HepG2 (cell line): ENCODE data around the gene RASSF4. TPM values are rescaled to one million over a fixed set of nuclear protein-coding genes. Genes with fewer than 3 reads are reported as not detected.
A peak's percentile ranks its signal among the peaks of the same experiment; 100 is the strongest.
"Not testable (repeated sequence)": the region's sequence is repeated elsewhere in the genome, so short reads cannot be mapped to it uniquely, and the experiment has no call there.

ENCODE experiments used
- ATAC-seq: fragments of 200-7000 bp; cut with Tn5 transposase; 3 replicates; pipeline ENCODE4 v1.9.1; 2020; ENCODE audit warnings: mild to moderate bottlenecking, moderate library complexity
- BruUV-seq: library from RNA; stranded (reverse); fragments of 400-500 nt; replicated peaks from 2 replicates; lab custom pipeline; 2021; lab: Mats Ljungman, UMichigan
- CTCF ChIA-PET: fragments of 300-600 bp; formaldehyde crosslinking; extraction: SDS; loops from one replicate; lab custom pipeline; 2021; ENCODE audit warnings: low total read pairs, inconsistent platforms, low intra/inter-chr PET ratio; lab: Yijun Ruan, JAX
- POLR2A ChIA-PET: fragments of 350-600 bp; sonication (Branson Sonifier 250); formaldehyde crosslinking; loops from one replicate; lab custom pipeline; 2020; ENCODE audit warnings: antibody characterized with exemption, inconsistent platforms; lab: Yijun Ruan, JAX
- DNase-seq: peaks from one replicate; pipeline ENCODE4 v3.0.0-alpha.2; 2015; ENCODE audit warnings: low spot score
- FAIRE-seq: peaks from 3 replicates; lab custom pipeline; 2011; peaks lifted over from hg19 to GRCh38; lab: Jason Lieb, UNC
- H2AFZ ChIP-seq: one replicate; pipeline ENCODE4 v1.6.1; 2011; ENCODE audit warnings: low read length, inconsistent platforms
- H3K27ac ChIP-seq: fragments of 300-600 bp; 3 replicates; pipeline ENCODE4 v1.8.0; 2011; ENCODE audit warnings: mixed run types, mild to moderate bottlenecking, mixed read lengths, low read length, inconsistent platforms; ENCODE audit not compliant: insufficient read depth; ENCODE audit errors: extremely low read length
- H3K27me3 ChIP-seq, 2 experiments: fragments of 200-600 bp in 1 of 2; 2 replicates in 1 of 2; 3 replicates in 1 of 2; pipeline versions ENCODE4 v1.6.0 to v1.8.0; 2011; ENCODE audit warnings: low read length in 2 of 2, mild to moderate bottlenecking in 2 of 2, moderate library complexity in 2 of 2, inconsistent platforms in 1 of 2; ENCODE audit not compliant: insufficient read depth in 2 of 2, control insufficient read depth in 1 of 2
- H3K36me3 ChIP-seq, 2 experiments: fragments of 200-600 bp in 1 of 2; replicated peaks in 1 of 2; 2 replicates in 1 of 2; 3 replicates in 1 of 2; pipeline versions ENCODE4 v1.5.1 to v1.8.0; 2011; ENCODE audit warnings: low read length in 2 of 2, inconsistent platforms in 1 of 2; ENCODE audit not compliant: insufficient read depth in 2 of 2, control insufficient read depth in 1 of 2
- H3K4me1 ChIP-seq: 2 replicates; pipeline ENCODE4 v1.5.1; 2012; ENCODE audit warnings: low read length, inconsistent platforms; ENCODE audit not compliant: insufficient read depth
- H3K4me2 ChIP-seq: 2 replicates; pipeline ENCODE4 v1.6.0; 2011; ENCODE audit warnings: low read depth, low read length, inconsistent platforms
- H3K4me3 ChIP-seq, 3 experiments: fragments of 200-600 bp in 1 of 3; sonication (generic), shearing (Covaris generic) in 1 of 3; replicated peaks in 1 of 3; 2 replicates each; pipeline ENCODE4 v1.5.1; 2011 to 2016; ENCODE audit warnings: low read length in 3 of 3, inconsistent platforms in 2 of 3, low read depth in 2 of 3, mild to moderate bottlenecking in 2 of 3, control low read depth in 1 of 3, mixed read lengths in 1 of 3; ENCODE audit not compliant: insufficient read depth in 1 of 3
- H3K79me2 ChIP-seq: one replicate; pipeline ENCODE4 v1.6.1; 2011; ENCODE audit warnings: low read length, inconsistent platforms; ENCODE audit not compliant: insufficient read depth
- H3K9ac ChIP-seq: 2 replicates; pipeline ENCODE4 v1.6.0; 2011; ENCODE audit warnings: mild to moderate bottlenecking, low read depth, low read length, inconsistent platforms; ENCODE audit not compliant: insufficient read depth
- H3K9me3 ChIP-seq: 2 replicates; pipeline ENCODE4 v1.5.1; 2012; ENCODE audit warnings: mild to moderate bottlenecking, low read length
- H4K20me1 ChIP-seq: 2 replicates; pipeline ENCODE4 v1.6.0; 2011; ENCODE audit warnings: inconsistent platforms, mild to moderate bottlenecking, low read length, moderate library complexity; ENCODE audit not compliant: insufficient read depth
- ARID5B ChIP-seq: IDR thresholded peaks from 2 replicates; pipeline ENCODE4 v1.4.0; 2020; ENCODE audit warnings: mild to moderate bottlenecking, missing genetic modification reagents
- FOXA1 ChIP-seq, 2 experiments: fragments of 450-650 bp in 1 of 2; sonication (generic) in 1 of 2; formaldehyde crosslinking in 1 of 2; IDR thresholded peaks; 2 replicates each; pipeline versions ENCODE4 v1.4.0 to v1.6.1; 2016 to 2020; ENCODE audit warnings: missing genetic modification reagents in 1 of 2
- FOXA3 ChIP-seq: IDR thresholded peaks from 2 replicates; pipeline ENCODE4 v1.6.1; 2016; ENCODE audit warnings: missing genetic modification reagents, missing compliant biosample characterization
- FOXK1 ChIP-seq: sonication (generic); formaldehyde crosslinking; IDR thresholded peaks from 2 replicates; pipeline ENCODE4 v1.4.0; 2020; ENCODE audit warnings: low read depth, missing genetic modification reagents, borderline replicate concordance
- ZNF281 ChIP-seq: sonication (generic); formaldehyde crosslinking; IDR thresholded peaks from 2 replicates; pipeline ENCODE4 v1.4.0; 2020; ENCODE audit warnings: missing genetic modification reagents, borderline replicate concordance
- ZNF574 ChIP-seq: sonication (generic); formaldehyde crosslinking; IDR thresholded peaks from 2 replicates; pipeline ENCODE4 v1.4.0; 2020; ENCODE audit warnings: missing genetic modification reagents
- WGBS: methylation state at CpG from one replicate; pipeline ENCODE4 v1.1.6; 2017; ENCODE audit warnings: low lambda C conversion rate; 5-methylcytosine and 5-hydroxymethylcytosine counted together
- in situ Hi-C: cut with HindIII; loops from 2 replicates; pipeline ENCODE4 v1.10.0; 2017; ENCODE audit warnings: low pct_unique_long_range_greater_than_20kb; ENCODE audit not compliant: extremely low pct_ligation_motif_present
- intact Hi-C: fragments of 100-400 bp; cut with micrococcal nuclease; formaldehyde crosslinking; loops from one replicate; pipeline ENCODE4 v1.10.0; 2022; ENCODE audit not compliant: unreplicated experiment
- polyA plus RNA-seq, 8 experiments: library from polyadenylated mRNA; depleted of rRNA in 3 of 8; stranded (reverse) in 7 of 8; unstranded in 1 of 8; fragments of >200 nt; fragmentation: Illumina TruSeq in 4 of 8; extraction: Trizol in 4 of 8; gene quantifications; 2 replicates each; pipeline versions ENCODE4 v1.2.1 to v1.2.3, GENCODE V29; 2011 to 2016; ENCODE audit warnings: low read depth in 4 of 8, missing spikeins in 1 of 8, mixed read lengths in 1 of 8; ENCODE audit not compliant: insufficient read depth in 1 of 8
- total RNA-seq, 5 experiments: library from RNA; depleted of rRNA; stranded (reverse); fragments of >200 nt; fragmentation: Illumina TruSeq; extraction: Trizol; gene quantifications; 2 replicates each; pipeline ENCODE4 v1.2.3, GENCODE V29; 2016; ENCODE audit warnings: low read depth in 1 of 5

Gene RASSF4
- total and polyA plus RNA-seq, 2 of the 13 experiments (the other 11 are each of a cell fraction or from before 2014, with no cell fraction given): 34.0 to 51.7 TPM

GRCh38 chr10:45014557-45014956 lies 55.0 kb downstream of the RASSF4 start:
- ATAC-seq; FAIRE-seq; H3K4me1 ChIP-seq; H3K4me3 ChIP-seq; H3K9ac ChIP-seq; H2AFZ ChIP-seq; H3K27me3 ChIP-seq; H4K20me1 ChIP-seq; DNase-seq; H3K9me3 ChIP-seq; H3K79me2 ChIP-seq; H3K4me2 ChIP-seq; H3K36me3 ChIP-seq; intact Hi-C loops; CTCF ChIA-PET; BruUV-seq; H3K27ac ChIP-seq; TF ChIP-seq FOXA1 (IDR thresholded peaks at IDR 0.05): not testable (repeated sequence)
- TF ChIP-seq ZNF281 (peak; percentile 87), ARID5B (CRISPR knock-in tag) (peak; percentile 18; the same call in 1 of the 2 replicates), FOXA1 (CRISPR knock-in tag; IDR thresholded peaks at IDR 0.05) (peak; percentile 72), FOXK1 (CRISPR knock-in tag) (peak; percentile 22; the same call in 1 of the 2 replicates), ZNF574 (CRISPR knock-in tag) (peak; percentile 12; the same call in 1 of the 2 replicates), FOXA3 (CRISPR knock-in tag) (peak; percentile 75)
- in situ Hi-C loops: loop anchor here (25.0 kb wide), 2 partner anchors 223 to 423 kb away; no protein-coding TSS in a partner anchor
- WGBS: 6% methylated on average over 3 of the region's 10 CpGs
- POLR2A ChIA-PET: interaction anchor here (0.9 kb wide), 1 partner anchor 36 kb away, joined by 3 read pairs; the partner anchor contains the start of gene DEPP1
